AG09309 (cell line): ENCODE data around the gene MARCO.

ENCODE experiments used
- DNase-seq: peaks from one replicate; pipeline ENCODE4 v3.0.0-alpha.2; 2010; ENCODE audit warnings: low read depth
- H3K4me3 ChIP-seq: 2 replicates; pipeline ENCODE4 v1.5.1; 2011; ENCODE audit warnings: mild to moderate bottlenecking, low read depth, low read length, moderate library complexity; ENCODE audit not compliant: control insufficient read depth
- CTCF ChIP-seq: IDR thresholded peaks from 2 replicates; pipeline ENCODE4 v1.5.1; 2011; ENCODE audit warnings: mild to moderate bottlenecking, low read depth, low read length, inconsistent platforms; ENCODE audit not compliant: insufficient read depth, control insufficient read depth; ENCODE audit errors: missing control alignments

The MARCO gene

GRCh38 chr2:118925476-118925875, 16.5 kb upstream of the MARCO start:
- no peak for TF ChIP-seq CTCF
- H3K4me3 ChIP-seq = no peak overlapping the region
- no peak for DNase-seq

GRCh38 chr2:118925981-118926380, 16.0 kb upstream of the MARCO start:
- DNase-seq = no peak
- H3K4me3 ChIP-seq = no peak overlapping the region
- no peak for TF ChIP-seq CTCF

GRCh38 chr2:118929059-118929458, 12.9 kb upstream of the MARCO start:
- H3K4me3 ChIP-seq = no peak overlapping the region
- DNase-seq = no peak
- TF ChIP-seq CTCF = no peak

GRCh38 chr2:118932949-118933348, 9.0 kb upstream of the MARCO start:
- TF ChIP-seq CTCF = no peak
- no peak overlapping the region for H3K4me3 ChIP-seq
- DNase-seq = no peak

- no peak for TF ChIP-seq CTCF
- H3K4me3 ChIP-seq = no peak overlapping the region
- no peak for DNase-seq
Measured at GRCh38 chr2:118936306-118936705, 5.7 kb upstream of the MARCO start.

GRCh38 chr2:118936936-118937335, 5.1 kb upstream of the MARCO start:
- DNase-seq = no peak
- no peak overlapping the region for H3K4me3 ChIP-seq
- TF ChIP-seq CTCF = no peak

- DNase-seq = no peak
- no peak overlapping the region for H3K4me3 ChIP-seq
- no peak for TF ChIP-seq CTCF
Measured at GRCh38 chr2:118937817-118938216, 4.2 kb upstream of the MARCO start.
